GM12891 (cell line): ENCODE data around the gene MAPT.

ENCODE experiments used
- DNase-seq: peaks from one replicate; pipeline ENCODE4 v3.0.0; 2011; ENCODE audit warnings: low spot score; ENCODE audit not compliant: insufficient read length
- FAIRE-seq: peaks from 2 replicates; lab custom pipeline; 2011; peaks lifted over from hg19 to GRCh38; lab: Jason Lieb, UNC
- PAX5 ChIP-seq: IDR thresholded peaks from 2 replicates; pipeline ENCODE4 v1.6.1; 2011; ENCODE audit warnings: low read length, moderate library complexity, mild to moderate bottlenecking; ENCODE audit not compliant: insufficient read depth, severe bottlenecking
- POLR2A ChIP-seq: IDR thresholded peaks from 2 replicates; pipeline ENCODE4 v1.6.1; 2011; ENCODE audit warnings: low read depth, low read length, control low read depth
- POLR2AphosphoS5 ChIP-seq: IDR thresholded peaks from 2 replicates; pipeline ENCODE4 v1.6.1; 2011; ENCODE audit warnings: low read depth, low read length, control low read depth
- POU2F2 ChIP-seq: IDR thresholded peaks from 2 replicates; pipeline ENCODE4 v1.6.1; 2011; ENCODE audit warnings: low read depth, mild to moderate bottlenecking, control low read depth, low read length, moderate library complexity
- SPI1 ChIP-seq: IDR thresholded peaks from 2 replicates; pipeline ENCODE4 v1.6.1; 2011; ENCODE audit warnings: low read depth, low read length, control low read depth
- TAF1 ChIP-seq: IDR thresholded peaks from 2 replicates; pipeline ENCODE4 v1.6.1; 2011; ENCODE audit warnings: low read depth, low read length, control low read depth

Gene MAPT

GRCh38 chr17:46036491-46036890 is 142.1 kb downstream of the MAPT start:
- DNase-seq (no peak), FAIRE-seq (no peak)
- TF ChIP-seq TAF1: no peak
- no peak for TF ChIP-seq POLR2A
- no peak for TF ChIP-seq PAX5
- TF ChIP-seq POLR2AphosphoS5: no peak
- no peak for TF ChIP-seq SPI1
- TF ChIP-seq POU2F2: no peak

DNA sequence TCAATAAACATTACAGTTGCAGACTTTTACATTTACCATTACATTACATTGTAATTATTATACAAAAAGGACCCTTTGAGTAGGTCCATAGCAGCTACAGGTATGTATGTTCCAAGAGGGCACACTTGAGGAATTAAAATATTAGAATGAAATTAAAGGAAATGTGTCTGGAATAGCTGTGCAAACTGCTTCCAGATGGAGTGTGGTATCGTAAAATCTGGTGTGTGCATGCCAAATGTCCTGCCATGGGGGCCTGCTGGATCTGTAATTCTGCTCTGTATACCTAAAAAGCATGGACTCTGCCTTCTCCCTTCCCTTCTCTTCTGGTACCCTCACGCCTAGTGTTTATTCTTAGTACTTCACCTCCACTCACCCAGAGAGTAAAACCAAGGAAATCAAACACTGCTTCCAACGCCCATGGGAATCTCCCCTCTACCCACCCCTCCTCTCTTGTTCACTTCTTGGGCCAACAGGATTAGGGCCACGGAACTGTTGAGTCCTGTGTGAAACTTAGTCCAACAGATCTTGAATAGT is 143.4 kb downstream of the MAPT start:
- no peak for TF ChIP-seq POLR2A
- no peak for TF ChIP-seq POU2F2
- no peak for TF ChIP-seq TAF1
- no peak for TF ChIP-seq SPI1
- TF ChIP-seq POLR2AphosphoS5: no peak
- no peak for TF ChIP-seq PAX5
- FAIRE-seq (no peak), DNase-seq (no peak)

DNA sequence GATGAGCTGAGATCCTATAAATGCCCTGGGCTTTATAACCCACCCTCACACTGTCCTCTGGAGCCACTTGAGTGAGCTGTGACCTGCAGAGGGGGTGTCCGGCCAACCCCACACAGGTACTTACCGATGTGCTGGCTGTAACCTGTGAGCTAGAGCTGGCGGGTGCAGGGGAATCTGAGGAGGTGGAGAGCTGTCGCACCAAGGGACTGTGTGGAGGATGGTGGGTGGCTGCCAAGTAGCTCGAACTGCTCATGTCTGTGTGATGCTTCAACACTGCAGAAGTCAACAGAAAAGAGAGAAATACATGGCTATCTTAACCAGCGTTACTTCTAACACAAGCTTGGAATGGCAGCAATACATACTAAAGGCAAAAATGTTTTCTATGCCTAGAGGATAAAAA is 144.1 kb downstream of the MAPT start:
- FAIRE-seq: no peak
- no peak for DNase-seq
- TF ChIP-seq POLR2A (no peak), PAX5 (no peak), POLR2AphosphoS5 (no peak), TAF1 (no peak), SPI1 (no peak), POU2F2 (no peak)

GRCh38 chr17:46038937-46039336 is 144.6 kb downstream of the MAPT start:
- DNase-seq: no peak
- TF ChIP-seq TAF1: no peak
- no peak for TF ChIP-seq PAX5
- TF ChIP-seq POU2F2: no peak
- no peak for TF ChIP-seq POLR2AphosphoS5
- no peak for TF ChIP-seq SPI1
- TF ChIP-seq POLR2A: no peak
- no peak for FAIRE-seq

- no peak for DNase-seq
- FAIRE-seq: no peak
- TF ChIP-seq POLR2AphosphoS5: no peak
- TF ChIP-seq TAF1: no peak
- TF ChIP-seq SPI1: no peak
- TF ChIP-seq PAX5: no peak
- no peak for TF ChIP-seq POU2F2
- TF ChIP-seq POLR2A: no peak
These were observed 145.3 kb downstream of the MAPT start for GRCh38 chr17:46039592-46040186.

- FAIRE-seq: no peak
- no peak for DNase-seq
- TF ChIP-seq SPI1 (no peak), POLR2A (no peak), PAX5 (no peak), TAF1 (no peak), POU2F2 (no peak), POLR2AphosphoS5 (no peak)
These were observed 147.9 kb downstream of the MAPT start for GRCh38 chr17:46042246-46042645.

- FAIRE-seq: no peak
- DNase-seq: no peak
- TF ChIP-seq TAF1 (no peak), SPI1 (no peak), POLR2AphosphoS5 (no peak), PAX5 (no peak), POLR2A (no peak)
These were observed 148.6 kb downstream of the MAPT start for GRCh38 chr17:46042925-46043324.

GRCh38 chr17:46043606-46044005 is 149.3 kb downstream of the MAPT start:
- TF ChIP-seq POLR2AphosphoS5: no peak
- no peak for TF ChIP-seq PAX5
- no peak for TF ChIP-seq SPI1
- TF ChIP-seq POU2F2: no peak
- no peak for TF ChIP-seq POLR2A
- no peak for TF ChIP-seq TAF1
- DNase-seq: no peak
- FAIRE-seq: no peak

DNA sequence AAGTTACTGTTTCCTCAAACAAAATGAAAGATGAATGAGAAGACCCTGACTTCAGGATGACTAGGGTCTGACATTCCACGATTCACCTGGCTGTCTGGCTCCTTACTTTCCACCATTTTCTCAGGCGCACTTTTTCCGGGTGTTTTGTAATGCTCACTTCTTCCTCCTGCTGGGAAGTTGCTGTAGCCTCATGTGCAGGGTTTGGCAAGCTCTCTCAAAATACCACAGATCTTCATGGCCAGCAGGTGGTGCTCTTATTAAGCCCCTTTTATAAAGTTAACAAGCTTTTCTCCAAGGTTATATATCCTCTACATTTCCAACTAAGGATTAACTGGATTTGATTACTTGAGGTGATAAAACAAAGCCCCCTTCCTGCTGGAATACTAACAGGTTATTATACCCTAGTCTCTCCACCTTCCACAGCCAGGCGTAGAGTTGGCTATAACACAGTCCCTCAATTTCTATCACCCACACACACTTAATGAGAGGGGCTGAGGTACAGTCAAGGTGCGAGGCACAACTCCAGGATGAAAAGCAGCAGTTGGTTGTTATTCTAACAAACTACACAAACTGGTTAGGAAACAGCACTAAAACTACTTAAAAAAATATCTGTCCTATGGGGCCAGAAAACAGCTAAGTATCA is 150.1 kb downstream of the MAPT start:
- DNase-seq (no peak), FAIRE-seq (peak; percentile 26)
- TF ChIP-seq SPI1 (no peak), PAX5 (no peak), TAF1 (no peak), POLR2A (no peak), POLR2AphosphoS5 (no peak), POU2F2 (no peak)

DNA sequence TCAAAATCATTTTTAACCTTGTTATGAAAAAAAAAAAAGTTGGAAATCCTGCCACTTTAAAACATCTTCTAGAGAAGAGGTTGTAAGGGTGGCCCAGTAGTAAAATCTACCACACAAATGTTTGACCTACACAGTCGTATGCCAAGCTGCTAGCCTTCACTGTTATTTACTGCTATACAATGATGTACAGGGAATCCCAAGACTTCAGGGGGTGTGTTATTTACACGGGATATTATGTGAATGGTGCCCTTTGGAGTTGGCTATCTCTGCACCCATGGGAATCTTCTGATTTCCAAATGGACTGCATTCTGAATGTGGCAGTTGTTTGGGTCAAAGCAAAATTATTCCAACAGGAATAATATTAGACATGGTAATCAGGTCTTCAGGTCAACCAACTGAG is 150.6 kb downstream of the MAPT start:
- FAIRE-seq (no peak), DNase-seq (no peak)
- no peak for TF ChIP-seq TAF1
- TF ChIP-seq POU2F2: no peak
- TF ChIP-seq POLR2AphosphoS5: no peak
- TF ChIP-seq PAX5: no peak
- TF ChIP-seq POLR2A: no peak
- TF ChIP-seq SPI1: no peak
